Measurements from ENCODE around the gene COA5.
A peak's percentile ranks its signal among the peaks of the same experiment; 100 is the strongest.

The COA5 gene

DNA sequence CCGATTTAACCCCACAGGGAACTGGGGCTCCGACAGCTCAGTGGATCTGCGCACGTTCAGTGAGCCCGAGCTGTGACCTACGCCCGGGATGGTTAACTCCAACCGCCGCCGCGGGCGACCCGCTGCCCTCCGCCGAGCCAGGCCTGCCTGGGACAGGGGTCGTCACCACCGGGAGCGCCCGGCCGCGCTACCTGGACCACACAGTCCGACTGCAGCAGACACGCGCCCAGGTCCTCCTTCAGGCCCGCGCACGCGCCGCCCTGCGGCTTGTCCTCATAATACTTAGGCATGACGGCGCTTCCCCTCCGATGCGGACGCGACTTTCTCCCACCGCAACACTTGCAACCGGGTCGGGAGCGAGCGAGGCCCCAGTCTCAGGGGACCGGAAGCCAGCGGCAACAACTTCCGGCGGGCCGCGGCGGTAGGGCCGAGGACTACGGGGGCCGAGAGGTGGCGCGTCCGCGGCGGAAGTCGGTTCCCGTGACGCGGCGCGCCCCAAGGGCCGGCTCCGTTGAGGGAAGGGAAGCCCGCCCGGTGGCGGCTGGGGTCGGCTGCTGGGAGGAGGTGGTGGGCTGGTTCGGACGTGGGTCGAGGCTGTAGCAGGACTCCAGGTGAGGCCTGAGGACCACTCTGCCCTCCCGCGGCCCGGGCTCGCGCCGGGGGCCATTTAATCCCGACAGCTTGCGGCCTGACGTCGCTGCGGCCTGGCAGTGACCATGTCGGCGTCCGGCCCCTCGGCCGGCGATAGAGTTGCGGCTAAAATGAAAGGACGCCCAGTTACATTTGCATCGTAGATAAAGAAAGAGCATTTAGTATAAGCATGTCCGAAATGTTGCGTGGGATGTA is at the start of gene COA5, which contains the start of gene UNC50:
Gene COA5, minus strand, starts transcription at position 397 of the 846 bp plus-strand sequence. Its CDS starts 107 bp downstream, at position 290.
Gene UNC50, plus strand, starts transcription at position 474 of the 846 bp plus-strand sequence. CDS start 1,171 bp downstream, outside the sequence.
- peaks cover 29% of the 10 kb centered on the region for H3K36me3 ChIP-seq (replicated peaks; ENCODE audit: low read depth, low read length)
- H2AFZ ChIP-seq (ENCODE audit: low read depth, low read length), result peak within 1 kb of the TSS; percentile 83
- TF ChIP-seq EZH2phosphoT487 (IDR thresholded peaks at IDR 0.05; ENCODE audit: low read depth), result no peak
- no peak for TF ChIP-seq CTCF (IDR thresholded peaks at IDR 0.05; ENCODE audit: low read depth, low read length)
- no peaks in the 10 kb centered on the region for H3K27me3 ChIP-seq (ENCODE audit: low read depth, low read length)
- H3K9ac ChIP-seq (ENCODE audit: low read length), result peak within 1 kb of the TSS; percentile 91
- peaks cover 30% of the 10 kb centered on the region for H4K20me1 ChIP-seq (ENCODE audit: insufficient read depth, low read length)
- H3K27ac ChIP-seq (ENCODE audit: low read length), result peak within 1 kb of the TSS; percentile 48
- H3K4me2 ChIP-seq (ENCODE audit: low read length), result peak within 1 kb of the TSS; percentile 99
- H3K79me2 ChIP-seq (ENCODE audit: low read length), result peaks cover 81% of the 10 kb centered on the region
- peaks cover 35% of the 10 kb centered on the region for H3K4me1 ChIP-seq (ENCODE audit: low read length)
- H3K9me3 ChIP-seq (ENCODE audit: insufficient read depth, low read length), result no peaks in the 10 kb centered on the region
- H3K4me3 ChIP-seq (ENCODE audit: low read length), result peak within 1 kb of the TSS; percentile 91

- Histone ChIP-seq H4K20me1 (ENCODE audit: insufficient read depth, low read length) (no peaks in the 10 kb centered on the region), H2AFZ (ENCODE audit: low read depth, low read length) (no peak overlapping the region), H3K79me2 (ENCODE audit: low read length) (no peaks in the 10 kb centered on the region), H3K9ac (ENCODE audit: low read length) (no peak overlapping the region), H3K36me3 (replicated peaks; ENCODE audit: low read depth, low read length) (no peaks in the 10 kb centered on the region), H3K4me2 (ENCODE audit: low read length) (no peak overlapping the region), H3K4me1 (ENCODE audit: low read length) (no peaks in the 10 kb centered on the region), H3K4me3 (ENCODE audit: low read length) (no peak overlapping the region), H3K27me3 (ENCODE audit: low read depth, low read length) (no peaks in the 10 kb centered on the region), H3K9me3 (ENCODE audit: insufficient read depth, low read length) (no peaks in the 10 kb centered on the region), H3K27ac (ENCODE audit: low read length) (no peak overlapping the region)
- TF ChIP-seq CTCF (IDR thresholded peaks at IDR 0.05; ENCODE audit: low read depth, low read length), result no peak
- TF ChIP-seq EZH2phosphoT487 (IDR thresholded peaks at IDR 0.05; ENCODE audit: low read depth), result no peak
Measured at GRCh38 chr2:98656800-98657199, 48.5 kb upstream of the COA5 start.

GRCh38 chr2:98654699-98655495 is 46.6 kb upstream of the COA5 start:
- H2AFZ ChIP-seq (ENCODE audit: low read depth, low read length), result no peak overlapping the region
- no peak overlapping the region for H3K4me3 ChIP-seq (ENCODE audit: low read length)
- no peaks in the 10 kb centered on the region for H3K4me1 ChIP-seq (ENCODE audit: low read length)
- H3K9ac ChIP-seq (ENCODE audit: low read length), result no peak overlapping the region
- no peaks in the 10 kb centered on the region for H3K79me2 ChIP-seq (ENCODE audit: low read length)
- H3K36me3 ChIP-seq (replicated peaks; ENCODE audit: low read depth, low read length), result no peaks in the 10 kb centered on the region
- no peak overlapping the region for H3K27ac ChIP-seq (ENCODE audit: low read length)
- H3K27me3 ChIP-seq (ENCODE audit: low read depth, low read length), result no peaks in the 10 kb centered on the region
- no peaks in the 10 kb centered on the region for H3K9me3 ChIP-seq (ENCODE audit: insufficient read depth, low read length)
- H3K4me2 ChIP-seq (ENCODE audit: low read length), result no peak overlapping the region
- no peaks in the 10 kb centered on the region for H4K20me1 ChIP-seq (ENCODE audit: insufficient read depth, low read length)
- TF ChIP-seq CTCF (IDR thresholded peaks at IDR 0.05; ENCODE audit: low read depth, low read length) (no peak), EZH2phosphoT487 (IDR thresholded peaks at IDR 0.05; ENCODE audit: low read depth) (no peak)

DNA sequence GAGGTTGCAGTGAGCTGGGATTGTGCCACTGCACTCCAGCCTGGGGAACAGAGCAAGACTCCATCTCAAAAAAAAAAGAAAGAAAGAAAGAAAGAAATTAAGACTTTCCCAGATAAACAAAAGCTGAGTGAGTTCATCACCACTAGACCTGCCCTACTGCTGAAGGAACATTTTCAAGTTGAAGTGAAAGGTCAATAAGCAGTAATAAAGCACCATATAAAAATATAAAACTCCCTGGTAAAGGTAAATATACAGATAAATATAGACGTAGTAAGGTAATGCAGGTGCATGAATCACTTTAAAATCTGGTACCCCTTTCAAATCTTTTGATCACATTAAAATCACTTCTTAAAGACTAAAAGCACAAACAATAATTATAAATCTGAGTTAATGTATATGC is 42.7 kb upstream of the COA5 start:
- H3K4me3 ChIP-seq (ENCODE audit: low read length), result no peak overlapping the region
- no peaks in the 10 kb centered on the region for H3K27me3 ChIP-seq (ENCODE audit: low read depth, low read length)
- H3K36me3 ChIP-seq (replicated peaks; ENCODE audit: low read depth, low read length), result no peaks in the 10 kb centered on the region
- H4K20me1 ChIP-seq (ENCODE audit: insufficient read depth, low read length), result no peaks in the 10 kb centered on the region
- TF ChIP-seq EZH2phosphoT487 (IDR thresholded peaks at IDR 0.05; ENCODE audit: low read depth) (no peak), CTCF (IDR thresholded peaks at IDR 0.05; ENCODE audit: low read depth, low read length) (no peak)
- no peak overlapping the region for H3K9ac ChIP-seq (ENCODE audit: low read length)
- no peaks in the 10 kb centered on the region for H3K9me3 ChIP-seq (ENCODE audit: insufficient read depth, low read length)
- H3K27ac ChIP-seq (ENCODE audit: low read length), result no peak overlapping the region
- no peaks in the 10 kb centered on the region for H3K4me1 ChIP-seq (ENCODE audit: low read length)
- no peak overlapping the region for H3K4me2 ChIP-seq (ENCODE audit: low read length)
- no peak overlapping the region for H2AFZ ChIP-seq (ENCODE audit: low read depth, low read length)
- no peaks in the 10 kb centered on the region for H3K79me2 ChIP-seq (ENCODE audit: low read length)

Data from OCI-LY3 (cell line).